HL-60 (cell line): ENCODE results near the gene NHERF1.
A peak's percentile ranks its signal among the peaks of the same experiment; 100 is the strongest.

ENCODE experiments used
- DNase-seq, 2 experiments: peaks; one replicate each; pipeline ENCODE4 v3.0.0-alpha.2; 2010 to 2020; ENCODE audit warnings: low read depth in 1 of 2, low spot score in 1 of 2
- H3K27ac ChIP-seq: fragments of 250-450 bp; sonication (Bioruptor Pico); replicated peaks from 2 replicates; pipeline ENCODE4 v1.5.1; 2020; ENCODE audit warnings: mild to moderate bottlenecking, moderate library complexity
- H3K27me3 ChIP-seq: fragments of 250-450 bp; sonication (Bioruptor Pico); 2 replicates; pipeline ENCODE4 v1.5.1; 2021; ENCODE audit warnings: mild to moderate bottlenecking, moderate library complexity; ENCODE audit not compliant: insufficient read depth, poor library complexity, severe bottlenecking
- H3K4me3 ChIP-seq: replicated peaks from 2 replicates; pipeline ENCODE4 v1.5.1; 2011; ENCODE audit warnings: mild to moderate bottlenecking, control low read depth, low read length; ENCODE audit not compliant: insufficient read depth
- GABPA ChIP-seq: IDR thresholded peaks from 2 replicates; pipeline ENCODE4 v1.6.1; 2012; ENCODE audit warnings: low read depth
- POLR2AphosphoS5 ChIP-seq: IDR thresholded peaks from 2 replicates; pipeline ENCODE4 v1.6.1; 2012; ENCODE audit warnings: low read depth
- REST ChIP-seq: IDR thresholded peaks from 2 replicates; pipeline ENCODE4 v1.6.1; 2012; ENCODE audit warnings: low read depth; ENCODE audit not compliant: insufficient replicate concordance
- SPI1 ChIP-seq: IDR thresholded peaks from 2 replicates; pipeline ENCODE4 v1.6.1; 2012; ENCODE audit warnings: low read depth, mild to moderate bottlenecking, borderline replicate concordance
- TF ChIP-seq, protein P1 (sequence below): IDR thresholded peaks from one replicate; pipeline ENCODE4 v1.5.1; 2011; ENCODE audit warnings: low read length, control low read depth, inconsistent platforms; ENCODE audit not compliant: insufficient read depth

The NHERF1 gene

DNA sequence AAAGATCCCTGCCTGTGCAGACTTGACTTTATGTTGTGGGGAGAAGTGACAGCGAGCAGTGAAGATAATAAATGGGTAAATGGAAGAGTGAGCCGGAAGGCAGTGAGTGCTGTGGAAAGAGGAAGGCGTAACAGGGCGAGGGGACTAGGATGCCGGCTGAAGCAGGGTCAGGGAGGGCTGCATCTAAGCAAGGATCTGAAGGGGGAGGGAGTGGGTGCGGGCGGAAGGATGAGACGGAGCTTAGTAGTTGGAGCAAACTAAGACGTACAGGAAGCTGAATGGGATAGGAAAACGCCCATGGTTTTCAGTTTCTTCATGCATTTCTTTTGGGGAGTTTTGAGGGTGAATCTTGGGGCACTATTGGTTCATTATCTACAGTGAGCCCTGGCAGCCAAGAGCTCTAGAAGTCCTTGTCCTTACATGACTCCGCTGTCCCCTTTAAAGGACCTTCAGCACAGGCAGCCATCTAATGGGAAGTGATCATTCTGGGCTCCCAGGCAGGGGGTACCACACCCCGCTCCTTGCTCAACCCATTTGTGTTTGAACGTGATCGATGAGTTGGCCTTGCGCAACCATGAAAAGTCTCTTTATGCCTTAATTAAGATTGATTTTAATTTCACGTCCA lies 38.1 kb downstream of the NHERF1 start:
- H3K27me3 ChIP-seq: no peaks in the 10 kb centered on the region
- no peak overlapping the region for H3K4me3 ChIP-seq
- DNase-seq: no peak
- no peak overlapping the region for H3K27ac ChIP-seq
- no peak for TF ChIP-seq SPI1
- no peak for TF ChIP-seq POLR2AphosphoS5
- TF ChIP-seq, protein P1, sequence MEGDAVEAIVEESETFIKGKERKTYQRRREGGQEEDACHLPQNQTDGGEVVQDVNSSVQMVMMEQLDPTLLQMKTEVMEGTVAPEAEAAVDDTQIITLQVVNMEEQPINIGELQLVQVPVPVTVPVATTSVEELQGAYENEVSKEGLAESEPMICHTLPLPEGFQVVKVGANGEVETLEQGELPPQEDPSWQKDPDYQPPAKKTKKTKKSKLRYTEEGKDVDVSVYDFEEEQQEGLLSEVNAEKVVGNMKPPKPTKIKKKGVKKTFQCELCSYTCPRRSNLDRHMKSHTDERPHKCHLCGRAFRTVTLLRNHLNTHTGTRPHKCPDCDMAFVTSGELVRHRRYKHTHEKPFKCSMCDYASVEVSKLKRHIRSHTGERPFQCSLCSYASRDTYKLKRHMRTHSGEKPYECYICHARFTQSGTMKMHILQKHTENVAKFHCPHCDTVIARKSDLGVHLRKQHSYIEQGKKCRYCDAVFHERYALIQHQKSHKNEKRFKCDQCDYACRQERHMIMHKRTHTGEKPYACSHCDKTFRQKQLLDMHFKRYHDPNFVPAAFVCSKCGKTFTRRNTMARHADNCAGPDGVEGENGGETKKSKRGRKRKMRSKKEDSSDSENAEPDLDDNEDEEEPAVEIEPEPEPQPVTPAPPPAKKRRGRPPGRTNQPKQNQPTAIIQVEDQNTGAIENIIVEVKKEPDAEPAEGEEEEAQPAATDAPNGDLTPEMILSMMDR: no peak
- no peak for TF ChIP-seq GABPA
- no peak for TF ChIP-seq REST

- H3K27me3 ChIP-seq: no peaks in the 10 kb centered on the region
- TF ChIP-seq, protein P1: no peak
- peak; percentile 94 for TF ChIP-seq SPI1
- H3K4me3 ChIP-seq: no peak overlapping the region
- peak in 1 of 2 experiments; percentile 45 for DNase-seq
- peak overlapping the region; percentile 16; the same call in 1 of the 2 replicates for H3K27ac ChIP-seq
Observed at GRCh38 chr17:74790161-74791058, 42.0 kb downstream of the NHERF1 start.

- no peak for DNase-seq
- H3K27me3 ChIP-seq: no peaks in the 10 kb centered on the region
- H3K4me3 ChIP-seq: no peak overlapping the region
- H3K27ac ChIP-seq: no peak overlapping the region
- TF ChIP-seq SPI1 (no peak), GABPA (no peak), REST (no peak), POLR2AphosphoS5 (no peak)
- TF ChIP-seq, protein P1: no peak
Observed at GRCh38 chr17:74792586-74793105, 44.2 kb downstream of the NHERF1 start.
